Mesenchymal stem cell (in vitro differentiated cells and primary cell): ENCODE results near the gene PPP2R5E.
"Not testable (repeated sequence)": the region's sequence is repeated elsewhere in the genome, so short reads cannot be mapped to it uniquely, and the experiment has no call there.

Experiments
- DNase-seq: peaks from one replicate; pipeline ENCODE4 v3.0.0-alpha.2; 2013
- H2AFZ ChIP-seq: one replicate; pipeline ENCODE4 v1.6.1; 2013; ENCODE audit warnings: low read depth, mild to moderate bottlenecking, control low read depth, inconsistent platforms, low read length, moderate library complexity
- H2AK5ac ChIP-seq: 2 replicates; pipeline ENCODE4 v1.6.1; 2013; ENCODE audit warnings: low read length, moderate library complexity, mild to moderate bottlenecking, inconsistent platforms; ENCODE audit not compliant: severe bottlenecking
- H2BK120ac ChIP-seq: one replicate; pipeline ENCODE4 v1.6.1; 2013; ENCODE audit warnings: low read depth, mild to moderate bottlenecking, inconsistent platforms, low read length, moderate library complexity
- H2BK12ac ChIP-seq, 2 experiments: one replicate each; pipeline ENCODE4 v1.6.1; 2013; ENCODE audit warnings: inconsistent platforms in 2 of 2, low read length in 2 of 2, mild to moderate bottlenecking in 2 of 2, moderate library complexity in 2 of 2, control low read depth in 1 of 2
- H2BK15ac ChIP-seq: one replicate; pipeline ENCODE4 v1.6.1; 2013; ENCODE audit warnings: mild to moderate bottlenecking, low read depth, inconsistent platforms; ENCODE audit not compliant: poor library complexity, severe bottlenecking
- H2BK5ac ChIP-seq: 2 replicates; pipeline ENCODE4 v1.6.1; 2013; ENCODE audit warnings: low read depth, mild to moderate bottlenecking, low read length, control low read depth, inconsistent platforms; ENCODE audit not compliant: poor library complexity, severe bottlenecking
- H3K14ac ChIP-seq, 2 experiments: one replicate each; pipeline ENCODE4 v1.6.1; 2013; ENCODE audit warnings: inconsistent platforms in 2 of 2, low read length in 2 of 2, control low read depth in 1 of 2, mild to moderate bottlenecking in 1 of 2, moderate library complexity in 1 of 2
- H3K18ac ChIP-seq, 2 experiments: one replicate each; pipeline ENCODE4 v1.6.1; 2013; ENCODE audit warnings: inconsistent platforms in 2 of 2, low read length in 2 of 2, control low read depth in 1 of 2, low read depth in 1 of 2, mild to moderate bottlenecking in 1 of 2
- H3K23ac ChIP-seq, 2 experiments: one replicate each; pipeline ENCODE4 v1.6.1; 2013; ENCODE audit warnings: inconsistent platforms in 2 of 2, low read length in 2 of 2, mild to moderate bottlenecking in 2 of 2, moderate library complexity in 2 of 2, control low read depth in 1 of 2
- H3K27ac ChIP-seq: 2 replicates; pipeline ENCODE4 v1.5.1; 2013; ENCODE audit warnings: mild to moderate bottlenecking, moderate library complexity, low read length, control low read depth, inconsistent platforms; ENCODE audit not compliant: poor library complexity, severe bottlenecking
- H3K27me3 ChIP-seq, 2 experiments: 2 replicates each; pipeline versions ENCODE4 v1.6.1 to v1.7.0; 2013; ENCODE audit warnings: low read length in 2 of 2, mild to moderate bottlenecking in 2 of 2, moderate library complexity in 2 of 2, control low read depth in 1 of 2, inconsistent platforms in 1 of 2; ENCODE audit not compliant: control insufficient read depth in 1 of 2, insufficient read depth in 1 of 2
- H3K36me3 ChIP-seq, 2 experiments: 2 replicates each; pipeline versions ENCODE4 v1.6.1 to v1.7.0; 2013; ENCODE audit warnings: low read length in 2 of 2, control low read depth in 1 of 2, inconsistent platforms in 1 of 2, low read depth in 1 of 2, mild to moderate bottlenecking in 1 of 2; ENCODE audit not compliant: insufficient read depth in 2 of 2, control insufficient read depth in 1 of 2
- H3K4ac ChIP-seq, 2 experiments: one replicate each; pipeline ENCODE4 v1.6.1; 2013; ENCODE audit warnings: inconsistent platforms in 2 of 2, low read length in 2 of 2, mild to moderate bottlenecking in 2 of 2, moderate library complexity in 2 of 2, control low read depth in 1 of 2, low read depth in 1 of 2
- H3K4me1 ChIP-seq: 2 replicates; pipeline ENCODE4 v1.6.1; 2013; ENCODE audit warnings: low read depth, low read length, control low read depth; ENCODE audit not compliant: control insufficient read depth, insufficient read depth
- H3K4me2 ChIP-seq: 2 replicates; pipeline ENCODE4 v1.6.1; 2013; ENCODE audit warnings: low read length, mild to moderate bottlenecking, inconsistent platforms; ENCODE audit not compliant: poor library complexity, severe bottlenecking
- H3K4me3 ChIP-seq, 2 experiments: 2 replicates each; pipeline versions ENCODE4 v1.5.1 to v1.7.0; 2013; ENCODE audit warnings: low read length in 2 of 2, mild to moderate bottlenecking in 2 of 2, control low read depth in 1 of 2, low read depth in 1 of 2; ENCODE audit not compliant: insufficient read depth in 1 of 2
- H3K79me1 ChIP-seq: replicated peaks from 2 replicates; pipeline ENCODE4 v1.6.1; 2013; ENCODE audit warnings: mild to moderate bottlenecking, control low read depth, low read length, inconsistent platforms; ENCODE audit not compliant: poor library complexity, severe bottlenecking
- H3K9ac ChIP-seq: 2 replicates; pipeline ENCODE4 v1.7.0; 2013; ENCODE audit warnings: mild to moderate bottlenecking, low read length, moderate library complexity
- H3K9me3 ChIP-seq: 2 replicates; pipeline ENCODE4 v1.7.0; 2013; ENCODE audit warnings: mild to moderate bottlenecking, low read length; ENCODE audit not compliant: control insufficient read depth
- H4K8ac ChIP-seq: one replicate; pipeline ENCODE4 v1.6.1; 2013; ENCODE audit warnings: inconsistent platforms, mild to moderate bottlenecking, low read length, moderate library complexity
- H4K91ac ChIP-seq: one replicate; pipeline ENCODE4 v1.6.1; 2013; ENCODE audit warnings: mild to moderate bottlenecking, low read length, inconsistent platforms
- WGBS: methylation state at CpG from one replicate; pipeline ENCODE4 v1.1.7; 2013; ENCODE audit warnings: mixed read lengths; 5-methylcytosine and 5-hydroxymethylcytosine counted together

Gene PPP2R5E

GRCh38 chr14:63522511-63522910 lies 20.7 kb downstream of the PPP2R5E start:
- not testable (repeated sequence) for H2BK120ac ChIP-seq, H3K4me2 ChIP-seq, H4K8ac ChIP-seq, H3K4ac ChIP-seq, H2BK5ac ChIP-seq, H2BK12ac ChIP-seq, H2BK15ac ChIP-seq, H3K14ac ChIP-seq, H3K18ac ChIP-seq, H3K4me1 ChIP-seq, H4K91ac ChIP-seq, H3K27ac ChIP-seq, H3K23ac ChIP-seq, H2AFZ ChIP-seq, H3K9me3 ChIP-seq, H3K4me3 ChIP-seq, H3K9ac ChIP-seq, DNase-seq, H3K27me3 ChIP-seq, H2AK5ac ChIP-seq
- Histone ChIP-seq H3K79me1 (peaks cover 14% of the 10 kb centered on the region), H3K36me3 (peaks cover 7 to 10% of the 10 kb centered on the region in 2 experiments)
- 100% methylated on average over 5 of the region's 41 CpGs for WGBS

- no peak overlapping the region for H3K23ac ChIP-seq
These were observed 25.8 kb downstream of the PPP2R5E start for GRCh38 chr14:63517354-63517753.

GRCh38 chr14:63515240-63515639 lies 27.9 kb downstream of the PPP2R5E start:
- Histone ChIP-seq H3K27ac (no peak overlapping the region), H3K18ac (no peak overlapping the region), H3K4me2 (no peak overlapping the region), H3K79me1 (peaks cover 8% of the 10 kb centered on the region), H2BK15ac (no peak overlapping the region), H3K4ac (no peak overlapping the region), H3K9ac (no peak overlapping the region), H3K23ac (no peak overlapping the region), H3K27me3 (no peaks in the 10 kb centered on the region), H3K4me3 (no peak overlapping the region), H2BK12ac (no peak overlapping the region), H4K91ac (no peak overlapping the region), H2BK120ac (no peak overlapping the region), H3K9me3 (no peaks in the 10 kb centered on the region), H2AK5ac (no peak overlapping the region), H3K14ac (no peak overlapping the region), H4K8ac (no peak overlapping the region), H2BK5ac (no peak overlapping the region), H3K4me1 (peaks cover 3% of the 10 kb centered on the region), H3K36me3 (peaks cover 4 to 5% of the 10 kb centered on the region in 2 experiments), H2AFZ (no peak overlapping the region)
- no peak for DNase-seq
- 96% methylated on average over 3 of the region's 4 CpGs for WGBS

More at GRCh38 chr14:63517354-63517753, 25.8 kb downstream of the PPP2R5E start:
- Histone ChIP-seq H2AK5ac (no peak overlapping the region), H3K4ac (no peak overlapping the region), H3K27me3 (no peaks in the 10 kb centered on the region), H3K18ac (no peak overlapping the region), H3K4me3 (no peak overlapping the region), H2BK5ac (no peak overlapping the region), H3K36me3 (peaks cover 4 to 5% of the 10 kb centered on the region in 2 experiments), H3K4me1 (no peaks in the 10 kb centered on the region), H2BK120ac (no peak overlapping the region), H3K14ac (no peak overlapping the region), H3K4me2 (no peak overlapping the region), H3K79me1 (peaks cover 9% of the 10 kb centered on the region), H3K27ac (no peak overlapping the region), H3K9me3 (no peaks in the 10 kb centered on the region), H4K91ac (no peak overlapping the region), H2BK15ac (no peak overlapping the region), H2BK12ac (no peak overlapping the region), H4K8ac (no peak overlapping the region), H3K9ac (no peak overlapping the region), H2AFZ (no peak overlapping the region)
- no peak for DNase-seq
- 89% methylated on average over 1 of the region's 2 CpGs for WGBS

GRCh38 chr14:63513756-63514155 lies 29.4 kb downstream of the PPP2R5E start:
- Histone ChIP-seq H3K4me2 (no peak overlapping the region), H2BK15ac (no peak overlapping the region), H3K14ac (no peak overlapping the region), H3K4me3 (no peak overlapping the region), H4K8ac (peak overlapping the region; percentile 24), H3K4me1 (peaks cover 6% of the 10 kb centered on the region), H2AFZ (no peak overlapping the region), H4K91ac (no peak overlapping the region), H2BK120ac (no peak overlapping the region), H2BK5ac (no peak overlapping the region), H3K27ac (no peak overlapping the region), H3K4ac (no peak overlapping the region), H3K27me3 (no peaks in the 10 kb centered on the region), H3K23ac (no peak overlapping the region), H3K79me1 (peaks cover 7% of the 10 kb centered on the region), H3K9me3 (no peaks in the 10 kb centered on the region), H2AK5ac (no peak overlapping the region), H3K36me3 (peaks cover 0 to 6% of the 10 kb centered on the region in 2 experiments), H2BK12ac (peak overlapping the region in 1 of 2 experiments; percentile 15), H3K18ac (no peak overlapping the region), H3K9ac (no peak overlapping the region)
- no peak for DNase-seq
- WGBS = 80% methylated on average over 4 of the region's 4 CpGs
